Measurements from ENCODE around the gene TSR3. TPM values are rescaled to one million over a fixed set of nuclear protein-coding genes. Genes with fewer than 3 reads are reported as not detected.

The TSR3 gene
- total RNA-seq, 1 experiment from 2014 or later: 52.7 TPM

GRCh38 chr16:1332618-1333148 is 19.0 kb downstream of the TSR3 start:
- H4K20me1 ChIP-seq (ENCODE audit: insufficient read depth): no peaks in the 10 kb centered on the region
- CTCF ChIA-PET: interaction anchor here (1.1 kb wide), 1 partner anchor 17 kb away, joined by 3 read pairs; no protein-coding TSS in a partner anchor
- H3K9me3 ChIP-seq (ENCODE audit: control insufficient read depth in 1 of 2, insufficient read depth in 1 of 2, low read depth in 1 of 2, low read length in 2 of 2): no peaks in the 10 kb centered on the region; a peak in 1 of 4 replicates
- POLR2A ChIA-PET: interaction anchor here (1.0 kb wide), 1 partner anchor 24 kb away, joined by 3 read pairs; no protein-coding TSS in a partner anchor
- DNase-seq (ENCODE audit: low read depth, low spot score) (no peak), ATAC-seq (no peak)
- no TSS peak for BruUV-seq (replicated peaks)
- peak overlapping the region; percentile 87; the same call in 1 of the 2 replicates for H3K4me2 ChIP-seq (ENCODE audit: low read length)
- intact Hi-C loops (cut with micrococcal nuclease): no loop called here
- no peaks in the 10 kb centered on the region for H3K9me2 ChIP-seq (ENCODE audit: insufficient read depth)
- H3K4me3 ChIP-seq (replicated peaks in 1 of 2; ENCODE audit: low read depth in 1 of 2, low read length in 2 of 2): no peak overlapping the region
- peaks cover 15 to 30% of the 10 kb centered on the region in 2 experiments; a peak in 3 of 4 replicates for H3K4me1 ChIP-seq (ENCODE audit: control insufficient read depth in 1 of 2, insufficient read depth in 2 of 2, low read length in 2 of 2)
- H3K36me3 ChIP-seq (ENCODE audit: control insufficient read depth in 1 of 2, insufficient read depth in 2 of 2, low read length in 2 of 2): no peaks in the 10 kb centered on the region
- H3K27me3 ChIP-seq (ENCODE audit: insufficient read depth, low read length): no peaks in the 10 kb centered on the region
- H2AFZ ChIP-seq (ENCODE audit: low read depth, low read length, poor library complexity, severe bottlenecking): no peak overlapping the region
- no peaks in the 10 kb centered on the region for H3K79me2 ChIP-seq (ENCODE audit: insufficient read depth, low read length)
- peak overlapping the region; percentile 44; the same call in 1 of the 2 replicates for H3K27ac ChIP-seq (ENCODE audit: low read depth, low read length)
- TF ChIP-seq CTCF (IDR thresholded peaks at IDR 0.05 in 2 of 3, conservative IDR thresholded peaks at IDR 0.05 in 1 of 3; ENCODE audit: borderline replicate concordance in 1 of 3, insufficient read depth in 1 of 3, low read depth in 2 of 3, low read length in 2 of 3) (no peak), ATF3 (IDR thresholded peaks at IDR 0.05) (no peak), CBX3 (IDR thresholded peaks at IDR 0.05; ENCODE audit: low read depth) (no peak), ZNF274 (IDR thresholded peaks at IDR 0.05; ENCODE audit: low read depth, low read length) (no peak), TCF7L2 (IDR thresholded peaks at IDR 0.05; ENCODE audit: borderline replicate concordance, extremely low read depth, insufficient read depth, insufficient read length) (no peak), RAD21 (IDR thresholded peaks at IDR 0.05; ENCODE audit: low read depth) (no peak), MAX (IDR thresholded peaks at IDR 0.05) (no peak), SIN3A (IDR thresholded peaks at IDR 0.05; ENCODE audit: low read depth) (no peak), SRF (IDR thresholded peaks at IDR 0.05; ENCODE audit: low read depth) (no peak), EZH2 (IDR thresholded peaks at IDR 0.05) (no peak), POLR2AphosphoS5 (IDR thresholded peaks at IDR 0.05; ENCODE audit: low read depth, low read length) (no peak), EGR1 (IDR thresholded peaks at IDR 0.05; ENCODE audit: low read depth) (no peak), POLR2A (IDR thresholded peaks at IDR 0.05; ENCODE audit: borderline replicate concordance, extremely low read depth, insufficient read depth, insufficient read length) (no peak), SP1 (IDR thresholded peaks at IDR 0.05; ENCODE audit: low read depth) (no peak), ZFX (IDR thresholded peaks at IDR 0.05) (no peak), ZBTB33 (IDR thresholded peaks at IDR 0.05; ENCODE audit: extremely low read depth, insufficient replicate concordance, low read length) (no peak)
- RAD21 ChIA-PET (ENCODE audit: low non-redundant PET in 1 of 2, low total read pairs in 2 of 2, uncharacterized antibody in 2 of 2, unreplicated experiment in 2 of 2): no interaction called here
- H3K9ac ChIP-seq (ENCODE audit: low read length): no peak overlapping the region
